ENCODE measurements around the gene TSR1.

GRCh38 chr17:2369039-2369438 lies 32.8 kb upstream of the TSR1 start:
- no peak for TF ChIP-seq CTCF (IDR thresholded peaks at IDR 0.05; ENCODE audit: insufficient read depth, low read length)
- TF ChIP-seq POLR2AphosphoS5 (IDR thresholded peaks at IDR 0.05; ENCODE audit: low read depth), result no peak
- TF ChIP-seq REST (IDR thresholded peaks at IDR 0.05; ENCODE audit: insufficient replicate concordance, low read depth), result no peak
- no peak for TF ChIP-seq GABPA (IDR thresholded peaks at IDR 0.05; ENCODE audit: low read depth)

Data from HL-60 (cell line).